ENCODE data around the gene P3R3URF. TPM values are rescaled to one million over a fixed set of nuclear protein-coding genes. Genes with fewer than 3 reads are reported as not detected.
A peak's percentile ranks its signal among the peaks of the same experiment; 100 is the strongest.

P3R3URF gene
- total and polyA plus RNA-seq, 5 donors from 2014 or later, result not detected

DNA sequence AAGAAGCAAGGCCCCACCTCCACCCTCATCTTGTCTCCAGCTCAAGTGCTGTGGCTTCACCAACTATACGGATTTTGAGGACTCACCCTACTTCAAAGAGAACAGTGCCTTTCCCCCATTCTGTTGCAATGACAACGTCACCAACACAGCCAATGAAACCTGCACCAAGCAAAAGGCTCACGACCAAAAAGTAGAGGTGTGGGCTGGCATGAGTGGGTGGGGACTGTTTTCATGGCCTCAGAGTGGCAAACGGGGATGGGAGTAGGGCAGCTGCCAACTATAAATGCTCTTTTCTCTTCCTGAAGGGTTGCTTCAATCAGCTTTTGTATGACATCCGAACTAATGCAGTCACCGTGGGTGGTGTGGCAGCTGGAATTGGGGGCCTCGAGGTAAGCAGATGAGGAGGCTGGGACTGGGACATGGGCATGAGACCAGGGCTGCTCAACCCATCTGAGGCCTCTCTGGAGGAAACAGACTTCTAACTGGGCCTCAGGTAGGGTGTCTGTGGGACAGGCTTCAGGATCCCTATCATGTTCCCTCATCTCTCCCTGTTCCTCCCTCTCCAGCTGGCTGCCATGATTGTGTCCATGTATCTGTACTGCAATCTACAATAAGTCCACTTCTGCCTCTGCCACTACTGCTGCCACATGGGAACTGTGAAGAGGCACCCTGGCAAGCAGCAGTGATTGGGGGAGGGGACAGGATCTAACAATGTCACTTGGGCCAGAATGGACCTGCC is 8.8 kb upstream of the P3R3URF start:
- H3K27me3 Mint-ChIP-seq, result no peaks in the 10 kb centered on the region
- H3K4me3 Mint-ChIP-seq, result peak overlapping the region in 1 of 4 donors; percentile 42
- peaks cover 0 to 14% (median 2%) of the 10 kb centered on the region in 4 donors for H3K4me1 Mint-ChIP-seq
- ATAC-seq (ENCODE audit: low read depth in 2 of 2), result no peak
- H3K9me3 Mint-ChIP-seq, result no peaks in the 10 kb centered on the region
- H3K27ac Mint-ChIP-seq, result peak overlapping the region in 2 of 3 donors; percentile 82 to 92
- Histone ChIP-seq H3K9me3 (ENCODE audit: control insufficient read depth in 2 of 2, low read length in 2 of 2) (no peaks in the 10 kb centered on the region), H3K4me1 (ENCODE audit: control insufficient read depth, insufficient read depth, low read length, poor library complexity, severe bottlenecking) (peaks cover 3% of the 10 kb centered on the region), H3K27ac (ENCODE audit: insufficient read depth, low read length, poor library complexity, severe bottlenecking) (no peak overlapping the region), H3K36me3 (ENCODE audit: control insufficient read depth, insufficient read depth, low read length) (peaks cover 9% of the 10 kb centered on the region), H3K27me3 (ENCODE audit: control insufficient read depth, insufficient read depth, low read length) (no peaks in the 10 kb centered on the region), H3K4me3 (ENCODE audit: low read depth, low read length) (no peak overlapping the region)
- DNase-seq, result peak in 1 of 3 donors; percentile 27
- peaks cover 16% of the 10 kb centered on the region for H3K36me3 Mint-ChIP-seq

DNA sequence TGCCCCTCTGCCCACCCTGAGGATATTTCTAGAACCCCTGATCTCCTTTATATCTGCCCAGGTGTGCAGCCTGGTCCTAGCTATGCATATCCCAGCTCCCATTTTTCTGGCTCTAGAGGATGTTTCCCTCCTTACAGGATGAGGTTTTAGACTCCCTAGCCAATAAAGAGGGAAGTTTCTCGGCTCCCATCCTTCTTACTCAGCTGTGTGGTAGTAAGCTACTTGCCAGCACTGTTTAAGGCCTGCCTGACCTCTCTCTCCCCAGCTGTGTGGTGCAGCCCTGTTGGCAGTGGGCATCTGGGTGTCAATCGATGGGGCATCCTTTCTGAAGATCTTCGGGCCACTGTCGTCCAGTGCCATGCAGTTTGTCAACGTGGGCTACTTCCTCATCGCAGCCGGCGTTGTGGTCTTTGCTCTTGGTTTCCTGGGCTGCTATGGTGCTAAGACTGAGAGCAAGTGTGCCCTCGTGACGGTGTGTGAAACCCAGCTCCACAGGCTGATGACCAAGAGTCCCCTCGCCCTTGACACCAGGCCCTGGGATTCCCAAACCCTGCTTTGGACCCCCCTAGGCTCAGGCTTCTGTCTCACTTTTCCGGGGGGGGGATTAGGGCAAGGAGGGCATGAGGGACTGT is 7.8 kb upstream of the P3R3URF start:
- DNase-seq (no peak), ATAC-seq (ENCODE audit: low read depth in 2 of 2) (no peak)
- H3K4me3 ChIP-seq (ENCODE audit: low read depth, low read length), result no peak overlapping the region
- H3K27ac Mint-ChIP-seq, result peak overlapping the region in 1 of 3 donors; percentile 15
- no peaks in the 10 kb centered on the region for H3K9me3 Mint-ChIP-seq
- peaks cover 10% of the 10 kb centered on the region for H3K36me3 Mint-ChIP-seq
- peaks cover 9% of the 10 kb centered on the region for H3K4me1 ChIP-seq (ENCODE audit: control insufficient read depth, insufficient read depth, low read length, poor library complexity, severe bottlenecking)
- no peaks in the 10 kb centered on the region for H3K27me3 Mint-ChIP-seq
- H3K4me3 Mint-ChIP-seq, result no peak overlapping the region
- H3K36me3 ChIP-seq (ENCODE audit: control insufficient read depth, insufficient read depth, low read length), result peaks cover 2% of the 10 kb centered on the region
- no peaks in the 10 kb centered on the region for H3K27me3 ChIP-seq (ENCODE audit: control insufficient read depth, insufficient read depth, low read length)
- H3K4me1 Mint-ChIP-seq, result peaks cover 0 to 14% (median 2%) of the 10 kb centered on the region in 4 donors
- no peak overlapping the region for H3K27ac ChIP-seq (ENCODE audit: insufficient read depth, low read length, poor library complexity, severe bottlenecking)
- H3K9me3 ChIP-seq (ENCODE audit: control insufficient read depth in 2 of 2, low read length in 2 of 2), result no peaks in the 10 kb centered on the region

DNA sequence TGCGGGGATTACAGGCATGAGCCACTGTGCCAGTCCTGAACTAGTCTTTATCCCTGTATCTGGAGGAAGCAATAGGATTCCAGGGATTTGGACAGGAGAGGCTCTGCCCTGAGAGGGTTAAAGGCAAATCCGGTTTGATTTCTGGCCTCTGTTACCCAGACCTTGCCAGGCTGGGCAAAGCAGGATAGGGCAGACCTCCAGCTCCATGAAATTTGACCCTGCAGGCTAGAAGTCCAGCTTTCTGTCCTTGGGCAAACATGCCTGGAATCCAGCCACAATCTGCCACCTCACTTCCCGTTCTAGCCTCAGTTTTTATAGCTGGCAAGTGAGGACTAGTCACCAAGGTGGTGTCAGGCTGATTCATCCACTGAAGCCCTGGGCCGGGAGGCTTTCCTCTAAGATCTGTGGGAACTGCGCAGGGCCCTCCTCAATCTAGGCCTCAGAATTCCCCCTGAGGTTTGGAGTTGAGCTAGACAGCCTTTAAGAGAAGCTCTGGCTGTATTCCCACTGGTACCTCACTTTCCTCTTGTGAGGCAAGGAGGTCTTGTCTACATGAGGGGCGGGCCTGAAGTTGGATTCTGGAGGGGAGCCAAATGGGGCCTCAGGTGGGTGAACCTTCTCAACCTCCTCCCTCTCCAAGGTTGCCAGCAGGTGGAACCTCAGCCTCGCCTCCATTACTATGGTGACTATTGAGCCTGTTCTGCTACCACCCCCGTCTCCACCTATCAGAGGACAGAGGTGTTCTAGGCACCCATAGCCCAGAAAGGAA is 7.0 kb upstream of the P3R3URF start:
- Histone ChIP-seq H3K27ac (ENCODE audit: insufficient read depth, low read length, poor library complexity, severe bottlenecking) (no peak overlapping the region), H3K36me3 (ENCODE audit: control insufficient read depth, insufficient read depth, low read length) (no peaks in the 10 kb centered on the region), H3K4me1 (ENCODE audit: control insufficient read depth, insufficient read depth, low read length, poor library complexity, severe bottlenecking) (peaks cover 9% of the 10 kb centered on the region), H3K27me3 (ENCODE audit: control insufficient read depth, insufficient read depth, low read length) (no peaks in the 10 kb centered on the region), H3K4me3 (ENCODE audit: low read depth, low read length) (no peak overlapping the region), H3K9me3 (ENCODE audit: control insufficient read depth in 2 of 2, low read length in 2 of 2) (no peaks in the 10 kb centered on the region)
- ATAC-seq (ENCODE audit: low read depth in 2 of 2) (no peak), DNase-seq (no peak)
- no peak overlapping the region for H3K27ac Mint-ChIP-seq
- no peak overlapping the region for H3K4me3 Mint-ChIP-seq
- H3K9me3 Mint-ChIP-seq, result no peaks in the 10 kb centered on the region
- H3K27me3 Mint-ChIP-seq, result no peaks in the 10 kb centered on the region
- H3K4me1 Mint-ChIP-seq, result peaks cover 0 to 14% (median 2%) of the 10 kb centered on the region in 4 donors
- H3K36me3 Mint-ChIP-seq, result peaks cover 8% of the 10 kb centered on the region

DNA sequence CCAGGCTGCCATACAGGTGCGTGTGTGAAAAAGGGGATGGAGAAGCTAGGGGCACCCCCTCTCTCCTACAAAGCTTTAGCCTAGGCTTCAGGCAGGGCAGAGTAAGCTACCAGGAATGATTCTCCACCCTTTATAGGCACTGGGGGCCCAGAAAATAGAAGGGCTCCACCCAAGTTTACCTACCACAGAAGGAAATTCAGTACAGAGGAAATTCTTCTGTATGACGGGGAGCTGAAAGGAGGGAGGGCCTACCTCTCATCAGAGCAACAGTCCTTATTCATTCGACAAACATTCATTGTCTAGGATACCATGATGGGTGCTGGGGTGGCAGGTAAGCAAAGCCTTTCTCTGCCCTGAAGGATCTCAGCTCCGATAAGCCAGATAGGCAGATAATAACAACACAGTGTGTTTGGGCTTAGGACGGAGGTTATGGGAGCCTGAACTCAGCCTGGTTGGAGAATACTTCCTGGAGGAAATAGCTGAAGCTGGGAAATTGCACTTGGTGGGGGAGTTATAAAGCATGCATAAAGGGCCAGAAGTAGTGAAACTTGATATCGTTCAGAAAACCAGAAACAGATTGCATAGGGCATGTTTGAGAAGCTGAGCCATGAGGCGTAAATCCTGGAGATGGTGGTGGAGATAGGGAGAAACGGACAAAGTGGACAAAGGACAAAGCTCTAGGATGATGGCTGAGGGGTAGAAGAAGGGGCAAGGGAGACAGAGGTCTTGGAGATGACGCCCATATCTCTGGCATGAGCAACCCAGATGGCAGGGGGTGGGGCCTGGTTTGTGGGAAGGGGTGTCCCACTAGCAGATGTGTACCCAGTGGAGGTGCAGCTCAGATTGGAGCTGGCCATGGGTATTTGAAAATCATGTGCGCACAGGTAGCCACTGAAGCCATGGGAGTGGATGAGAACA is 5.3 kb upstream of the P3R3URF start:
- no peak for ATAC-seq (ENCODE audit: low read depth in 2 of 2)
- no peak overlapping the region for H3K4me3 ChIP-seq (ENCODE audit: low read depth, low read length)
- Mint-ChIP-seq H3K4me1 (peaks cover 0 to 14% (median 2%) of the 10 kb centered on the region in 4 donors), H3K36me3 (no peaks in the 10 kb centered on the region), H3K4me3 (no peak overlapping the region), H3K9me3 (no peaks in the 10 kb centered on the region), H3K27me3 (no peaks in the 10 kb centered on the region), H3K27ac (peak overlapping the region in 1 of 3 donors; percentile 1)
- no peak for DNase-seq
- H3K36me3 ChIP-seq (ENCODE audit: control insufficient read depth, insufficient read depth, low read length), result no peaks in the 10 kb centered on the region
- no peaks in the 10 kb centered on the region for H3K27me3 ChIP-seq (ENCODE audit: control insufficient read depth, insufficient read depth, low read length)
- H3K4me1 ChIP-seq (ENCODE audit: control insufficient read depth, insufficient read depth, low read length, poor library complexity, severe bottlenecking), result peaks cover 9% of the 10 kb centered on the region
- no peak overlapping the region for H3K27ac ChIP-seq (ENCODE audit: insufficient read depth, low read length, poor library complexity, severe bottlenecking)
- H3K9me3 ChIP-seq (ENCODE audit: control insufficient read depth in 2 of 2, low read length in 2 of 2), result no peaks in the 10 kb centered on the region

DNA sequence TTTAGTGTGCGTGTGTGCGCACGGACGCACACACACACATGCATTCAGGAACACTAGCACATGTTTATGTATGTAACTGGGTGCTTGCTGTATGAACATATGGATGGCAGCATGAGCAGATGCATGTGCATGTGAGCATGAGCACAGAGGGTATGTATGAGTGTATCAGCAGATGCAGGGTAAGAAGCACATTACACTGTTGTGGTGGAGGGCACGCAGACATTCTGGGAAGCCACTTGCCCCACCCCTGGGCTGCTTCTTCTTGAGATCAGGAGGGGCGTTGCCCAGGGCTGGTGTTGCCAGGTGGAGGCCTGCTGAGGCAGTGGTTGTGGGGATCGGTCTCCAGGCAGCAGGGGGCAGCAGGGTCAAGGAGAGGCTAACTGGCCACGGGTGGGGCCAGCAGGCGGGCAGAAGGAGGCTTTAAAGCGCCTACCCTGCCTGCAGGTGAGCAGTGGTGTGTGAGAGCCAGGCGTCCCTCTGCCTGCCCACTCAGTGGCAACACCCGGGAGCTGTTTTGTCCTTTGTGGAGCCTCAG is 3.9 kb upstream of the P3R3URF start:
- Histone ChIP-seq H3K9me3 (ENCODE audit: control insufficient read depth in 2 of 2, low read length in 2 of 2) (no peaks in the 10 kb centered on the region), H3K27ac (ENCODE audit: insufficient read depth, low read length, poor library complexity, severe bottlenecking) (no peak overlapping the region), H3K36me3 (ENCODE audit: control insufficient read depth, insufficient read depth, low read length) (no peaks in the 10 kb centered on the region), H3K27me3 (ENCODE audit: control insufficient read depth, insufficient read depth, low read length) (no peaks in the 10 kb centered on the region), H3K4me1 (ENCODE audit: control insufficient read depth, insufficient read depth, low read length, poor library complexity, severe bottlenecking) (peaks cover 9% of the 10 kb centered on the region), H3K4me3 (ENCODE audit: low read depth, low read length) (no peak overlapping the region)
- Mint-ChIP-seq H3K4me3 (no peak overlapping the region), H3K36me3 (no peaks in the 10 kb centered on the region), H3K27ac (no peak overlapping the region), H3K4me1 (peaks cover 0 to 11% (median 2%) of the 10 kb centered on the region in 4 donors), H3K9me3 (no peaks in the 10 kb centered on the region), H3K27me3 (no peaks in the 10 kb centered on the region)
- peak in 1 of 3 donors; percentile 20 for DNase-seq
- no peak for ATAC-seq (ENCODE audit: low read depth in 2 of 2)

DNA sequence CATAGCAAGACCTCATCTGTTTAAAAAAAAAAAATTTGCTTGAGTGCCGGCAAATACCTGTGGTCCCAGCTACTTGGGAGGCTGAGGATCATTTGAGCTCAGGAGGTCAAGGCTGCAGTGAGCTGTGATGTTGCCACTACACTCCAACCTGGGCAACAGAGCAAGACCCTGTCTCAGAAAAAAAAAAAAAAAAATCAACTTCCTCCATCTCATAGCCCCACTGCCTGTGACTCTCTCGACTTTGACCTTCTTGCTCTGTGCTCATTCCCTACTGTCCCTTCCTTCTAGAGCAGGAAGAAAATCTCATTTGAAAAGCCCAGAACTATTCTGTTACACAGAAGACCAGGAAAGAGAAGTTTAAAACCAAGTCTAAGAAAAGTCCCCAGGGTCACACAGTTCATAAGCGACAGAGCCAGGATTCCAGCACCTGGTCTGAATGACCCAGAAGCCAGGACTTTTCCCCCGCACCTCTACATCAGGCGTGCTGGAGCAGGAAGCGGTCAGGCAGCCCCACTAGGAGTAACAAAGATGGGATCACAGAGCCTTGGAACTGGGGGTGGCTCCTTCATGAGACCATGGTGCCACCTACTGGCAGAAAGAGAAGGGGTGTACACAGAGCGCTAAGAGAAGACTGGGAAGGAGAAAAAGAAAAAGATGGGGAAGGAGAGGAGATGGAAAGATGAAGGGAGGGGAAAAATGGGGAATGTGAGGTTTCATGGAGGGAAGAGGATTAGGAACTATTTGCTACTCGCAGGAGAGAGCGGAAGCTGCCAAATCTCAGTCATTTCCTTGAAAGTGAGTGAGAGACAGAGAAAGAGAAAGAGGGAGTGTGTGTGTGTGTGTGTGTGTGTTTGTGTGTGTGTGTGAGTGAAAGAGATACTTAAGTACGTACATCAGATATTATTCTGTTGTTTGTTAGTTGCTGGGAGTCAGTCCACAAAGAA is 3.1 kb upstream of the P3R3URF start:
- Histone ChIP-seq H3K27ac (ENCODE audit: insufficient read depth, low read length, poor library complexity, severe bottlenecking) (no peak overlapping the region), H3K9me3 (ENCODE audit: control insufficient read depth in 2 of 2, low read length in 2 of 2) (no peaks in the 10 kb centered on the region), H3K4me3 (ENCODE audit: low read depth, low read length) (no peak overlapping the region), H3K4me1 (ENCODE audit: control insufficient read depth, insufficient read depth, low read length, poor library complexity, severe bottlenecking) (peaks cover 6% of the 10 kb centered on the region), H3K27me3 (ENCODE audit: control insufficient read depth, insufficient read depth, low read length) (no peaks in the 10 kb centered on the region), H3K36me3 (ENCODE audit: control insufficient read depth, insufficient read depth, low read length) (no peaks in the 10 kb centered on the region)
- Mint-ChIP-seq H3K4me1 (peaks cover 0 to 4% (median 0%) of the 10 kb centered on the region in 4 donors), H3K27ac (no peak overlapping the region), H3K9me3 (no peaks in the 10 kb centered on the region), H3K36me3 (no peaks in the 10 kb centered on the region), H3K4me3 (no peak overlapping the region), H3K27me3 (no peaks in the 10 kb centered on the region)
- ATAC-seq (ENCODE audit: low read depth in 2 of 2), result peak; percentile 71 to 77
- peak; percentile 51 to 70 (median 65) for DNase-seq

Measured in CD4-positive, CD25-positive, alpha-beta regulatory T cell (primary cell).